Body of pancreas (tissue), 4 donors: Measurements from ENCODE around the gene ARHGAP26. TPM values are rescaled to one million over a fixed set of nuclear protein-coding genes. Genes with fewer than 3 reads are reported as not detected.
A peak's percentile ranks its signal among the peaks of the same experiment; 100 is the strongest.

Experiments
- ATAC-seq: fragments of 150-250 bp; one replicate; pipeline ENCODE4 v1.9.1; 2016
- DNase-seq, 4 donors: peaks; one replicate each; pipeline ENCODE4 v3.0.0-alpha.2; 2019
- H3K27ac ChIP-seq, 4 donors: fragments of 200-600 bp; sonication (generic); 1 replicate in 3 of 4; 2 replicates in 1 of 4; pipeline versions ENCODE4 v1.5.1 to v1.6.1; 2016 to 2019; ENCODE audit warnings: mild to moderate bottlenecking in 1 of 4, mixed read lengths in 1 of 4, moderate library complexity in 1 of 4
- H3K27me3 ChIP-seq, 2 donors: fragments of 200-600 bp; sonication (generic); one replicate each; pipeline ENCODE4 v1.6.0; 2016; ENCODE audit warnings: mild to moderate bottlenecking in 1 of 2
- H3K36me3 ChIP-seq, 2 donors: fragments of 200-600 bp; sonication (generic); replicated peaks in 1 of 2; 2 replicates each; pipeline ENCODE4 v1.5.1; 2016; ENCODE audit warnings: low read depth in 2 of 2; ENCODE audit not compliant: insufficient read depth in 1 of 2
- H3K4me1 ChIP-seq: fragments of 200-600 bp; sonication (generic); one replicate; pipeline ENCODE4 v1.6.0; 2016
- H3K4me3 ChIP-seq, 2 donors: fragments of 200-600 bp; sonication (generic); 1 replicate in 1 of 2; 2 replicates in 1 of 2; pipeline ENCODE4 v1.5.1; 2016 to 2019
- H3K9me3 ChIP-seq, 3 donors: fragments of 200-600 bp; sonication (generic); 1 replicate in 2 of 3; 2 replicates in 1 of 3; pipeline ENCODE4 v1.5.1; 2016
- CTCF ChIP-seq, 7 experiments: fragments of 450-650 bp in 4 of 7; fragments of 200-600 bp in 3 of 7; sonication (generic) in 3 of 7; IDR thresholded peaks; one replicate each; pipeline ENCODE4 v1.5.1; 2016 to 2019; ENCODE audit warnings: antibody characterized with exemption in 7 of 7
- POLR2A ChIP-seq, 3 donors: fragments of 450-650 bp; IDR thresholded peaks; one replicate each; pipeline ENCODE4 v1.6.1; 2016; ENCODE audit warnings: antibody characterized with exemption in 3 of 3, mild to moderate bottlenecking in 2 of 3
- whole genome bisulfite sequencing, 2 donors: methylation state at CpG; one replicate each; pipeline ENCODE4 v1.1.5; 2017; 5-methylcytosine and 5-hydroxymethylcytosine counted together
- intact Hi-C: fragments of 100-400 bp; cut with DNase I; formaldehyde crosslinking; loops from one replicate; pipeline ENCODE4 v1.15.1; 2023
- total RNA-seq, 2 donors: library from RNA; depleted of rRNA; stranded (reverse); fragments of >200 nt; gene quantifications; one replicate each; pipeline ENCODE4 v1.1.0, GENCODE V29; 2016

The ARHGAP26 gene
- total RNA-seq, 2 donors from 2014 or later: 12.5 to 14.2 TPM

- no peak for DNase-seq
- Histone ChIP-seq H3K4me1 (peaks cover 10% of the 10 kb centered on the region), H3K9me3 (no peaks in the 10 kb centered on the region), H3K27me3 (no peaks in the 10 kb centered on the region), H3K4me3 (no peak overlapping the region), H3K27ac (no peak overlapping the region), H3K36me3 (no peaks in the 10 kb centered on the region)
- TF ChIP-seq CTCF (IDR thresholded peaks at IDR 0.05) (no peak), POLR2A (IDR thresholded peaks at IDR 0.05) (no peak)
- ATAC-seq: no peak
- intact Hi-C loops: no loop called here
- 85 to 92% methylated on average over 2 of the region's 2 CpGs for WGBS, 2 donors
Measured at GRCh38 chr5:142836048-142836447, 65.9 kb downstream of the ARHGAP26 start.

- Histone ChIP-seq H3K9me3 (no peaks in the 10 kb centered on the region), H3K4me3 (no peak overlapping the region), H3K4me1 (peaks cover 10% of the 10 kb centered on the region), H3K27ac (peak overlapping the region in 1 of 4 donors; percentile 12), H3K27me3 (no peaks in the 10 kb centered on the region), H3K36me3 (no peaks in the 10 kb centered on the region)
- TF ChIP-seq CTCF (IDR thresholded peaks at IDR 0.05): no peak
- WGBS, 2 donors: 81 to 87% methylated on average over 8 of the region's 8 CpGs
- DNase-seq (peak in 1 of 4 donors; percentile 32), ATAC-seq (no peak)
- intact Hi-C loops: no loop called here
Measured at GRCh38 chr5:142837081-142837725, 67.0 kb downstream of the ARHGAP26 start.

GRCh38 chr5:142838845-142839244 is 68.7 kb downstream of the ARHGAP26 start:
- H3K27ac ChIP-seq: no peak overlapping the region
- no peak overlapping the region for H3K4me3 ChIP-seq
- TF ChIP-seq CTCF (IDR thresholded peaks at IDR 0.05): no peak
- no peak for TF ChIP-seq POLR2A (IDR thresholded peaks at IDR 0.05)
- no peak for ATAC-seq
- 69 to 74% methylated on average over 5 of the region's 5 CpGs for WGBS, 2 donors
- intact Hi-C loops: no loop called here
- H3K36me3 ChIP-seq: no peaks in the 10 kb centered on the region
- peaks cover 10% of the 10 kb centered on the region for H3K4me1 ChIP-seq
- H3K27me3 ChIP-seq: no peaks in the 10 kb centered on the region
- DNase-seq: no peak
- no peaks in the 10 kb centered on the region for H3K9me3 ChIP-seq

GRCh38 chr5:142839711-142840346 is 69.7 kb downstream of the ARHGAP26 start:
- Histone ChIP-seq H3K36me3 (no peaks in the 10 kb centered on the region), H3K4me3 (no peak overlapping the region), H3K27ac (no peak overlapping the region), H3K27me3 (no peaks in the 10 kb centered on the region), H3K9me3 (no peaks in the 10 kb centered on the region), H3K4me1 (peaks cover 10% of the 10 kb centered on the region)
- ATAC-seq (peak; percentile 73), DNase-seq (peak; percentile 38 to 72 (median 64))
- 45 to 47% methylated on average over 6 of the region's 6 CpGs for WGBS, 2 donors
- intact Hi-C loops: no loop called here
- TF ChIP-seq CTCF (IDR thresholded peaks at IDR 0.05): no peak
- no peak for TF ChIP-seq POLR2A (IDR thresholded peaks at IDR 0.05)

GRCh38 chr5:142840575-142840974 is 70.4 kb downstream of the ARHGAP26 start:
- H3K27ac ChIP-seq: no peak overlapping the region
- 81 to 97% methylated on average over 2 of the region's 2 CpGs for WGBS, 2 donors

More at GRCh38 chr5:142840575-142840974, 70.4 kb downstream of the ARHGAP26 start:
- ATAC-seq: no peak
- DNase-seq: no peak
- no peak for TF ChIP-seq CTCF (IDR thresholded peaks at IDR 0.05)
- no peak for TF ChIP-seq POLR2A (IDR thresholded peaks at IDR 0.05)
- intact Hi-C loops: no loop called here
- Histone ChIP-seq H3K27me3 (no peaks in the 10 kb centered on the region), H3K9me3 (no peaks in the 10 kb centered on the region), H3K36me3 (no peaks in the 10 kb centered on the region), H3K4me3 (no peak overlapping the region), H3K4me1 (peaks cover 14% of the 10 kb centered on the region)
